HG03439 (cell line): ENCODE results near the gene NPAS3.

Experiments
- ATAC-seq: cut with Tn5 transposase; IDR thresholded peaks from one replicate; pipeline ENCODE4 v1.9.1; 2021; ENCODE audit warnings: mild to moderate bottlenecking, moderate library complexity; ENCODE audit not compliant: unreplicated experiment

The NPAS3 gene

GRCh38 chr14:33567731-33568130 is 629.1 kb downstream of the NPAS3 start:
- ATAC-seq = no peak

- no peak for ATAC-seq
Observed at GRCh38 chr14:33568935-33569579, 630.4 kb downstream of the NPAS3 start.

GRCh38 chr14:33569821-33570687 is 631.4 kb downstream of the NPAS3 start:
- ATAC-seq = no peak

GRCh38 chr14:33570694-33571310 is 632.1 kb downstream of the NPAS3 start:
- ATAC-seq = no peak

- no peak for ATAC-seq
Observed at GRCh38 chr14:33573301-33573880, 634.7 kb downstream of the NPAS3 start.

GRCh38 chr14:33576014-33576413 is 637.3 kb downstream of the NPAS3 start:
- ATAC-seq = no peak

GRCh38 chr14:33578461-33579216 is 640.0 kb downstream of the NPAS3 start:
- ATAC-seq = no peak

- ATAC-seq = no peak
Observed at GRCh38 chr14:33580231-33580749, 641.6 kb downstream of the NPAS3 start.

- no peak for ATAC-seq
Observed at GRCh38 chr14:33580841-33581240, 642.2 kb downstream of the NPAS3 start.

GRCh38 chr14:33584697-33585096 is 646.0 kb downstream of the NPAS3 start:
- ATAC-seq = no peak

- no peak for ATAC-seq
Observed at GRCh38 chr14:33586806-33587205, 648.1 kb downstream of the NPAS3 start.

GRCh38 chr14:33587791-33588190 is 649.1 kb downstream of the NPAS3 start:
- no peak for ATAC-seq

- no peak for ATAC-seq
Observed at GRCh38 chr14:33588771-33589170, 650.1 kb downstream of the NPAS3 start.

GRCh38 chr14:33589334-33589733 is 650.7 kb downstream of the NPAS3 start:
- no peak for ATAC-seq

- no peak for ATAC-seq
Observed at GRCh38 chr14:33590891-33591630, 652.4 kb downstream of the NPAS3 start.

GRCh38 chr14:33592297-33592696 is 653.6 kb downstream of the NPAS3 start:
- no peak for ATAC-seq

- no peak for ATAC-seq
Observed at GRCh38 chr14:33596211-33597080, 657.8 kb downstream of the NPAS3 start.

- ATAC-seq = no peak
Observed at GRCh38 chr14:33598582-33598981, 659.9 kb downstream of the NPAS3 start.

- ATAC-seq = no peak
Observed at GRCh38 chr14:33602396-33602795, 663.7 kb downstream of the NPAS3 start.
